MCF 10A (cell line): ENCODE results near the gene RPS14. TPM values are rescaled to one million over a fixed set of nuclear protein-coding genes. Genes with fewer than 3 reads are reported as not detected.

Source experiments
- BruUV-seq: library from RNA; stranded (reverse); fragments of 400-500 nt; replicated peaks from 2 replicates; lab custom pipeline; 2021; lab: Mats Ljungman, UMichigan
- CTCF ChIA-PET: fragments of 300-600 bp; sonication (Branson Sonifier 250); formaldehyde crosslinking; extraction: SDS; loops from one replicate; lab custom pipeline; 2021; ENCODE audit warnings: antibody characterized with exemption, inconsistent platforms; lab: Yijun Ruan, JAX
- POLR2A ChIA-PET: fragments of 300-600, 350-650 bp; sonication (Branson Sonifier 250); formaldehyde crosslinking; extraction: SDS; loops from one replicate; lab custom pipeline; 2020; ENCODE audit warnings: antibody characterized with exemption, inconsistent platforms; lab: Yijun Ruan, JAX
- DNase-seq: peaks from one replicate; pipeline ENCODE4 v3.0.0-alpha.2; 2018; ENCODE audit not compliant: unreplicated experiment
- H3K27ac Mint-ChIP-seq: one replicate; pipeline ENCODE4 v1.8.0; 2022; ENCODE audit warnings: mild to moderate bottlenecking, low read depth, mixed read lengths; ENCODE audit not compliant: unreplicated experiment
- H3K27me3 Mint-ChIP-seq: one replicate; pipeline ENCODE4 v1.8.0; 2022; ENCODE audit warnings: mixed read lengths; ENCODE audit not compliant: insufficient read depth, unreplicated experiment
- H3K36me3 Mint-ChIP-seq: one replicate; pipeline ENCODE4 v1.8.0; 2022; ENCODE audit warnings: mild to moderate bottlenecking, moderate library complexity, mixed read lengths; ENCODE audit not compliant: insufficient read depth, unreplicated experiment
- H3K4me1 Mint-ChIP-seq: one replicate; pipeline ENCODE4 v1.8.0; 2022; ENCODE audit warnings: mixed read lengths; ENCODE audit not compliant: insufficient read depth, unreplicated experiment
- H3K4me3 Mint-ChIP-seq: one replicate; pipeline ENCODE4 v1.8.0; 2022; ENCODE audit warnings: mild to moderate bottlenecking, moderate library complexity, mixed read lengths; ENCODE audit not compliant: unreplicated experiment
- H3K9me3 Mint-ChIP-seq: one replicate; pipeline ENCODE4 v1.8.0; 2022; ENCODE audit warnings: mixed read lengths; ENCODE audit not compliant: unreplicated experiment
- intact Hi-C: fragments of 100-400 bp; cut with micrococcal nuclease; formaldehyde crosslinking; loops from 2 replicates; pipeline ENCODE4 v1.14.1; 2022
- total RNA-seq: library from RNA; stranded (reverse); gene quantifications from 2 replicates; pipeline ENCODE4 v1.2.3, GENCODE V29; 2022
- TF ChIP-seq, protein P1 (sequence below): fragments of 200-600 bp; IDR thresholded peaks from one replicate; pipeline ENCODE4 v1.8.0; 2022; ENCODE audit warnings: antibody characterized with exemption, mild to moderate bottlenecking; ENCODE audit not compliant: unreplicated experiment

The RPS14 gene
- total RNA-seq, 1 experiment from 2014 or later, result 5,481 TPM

DNA sequence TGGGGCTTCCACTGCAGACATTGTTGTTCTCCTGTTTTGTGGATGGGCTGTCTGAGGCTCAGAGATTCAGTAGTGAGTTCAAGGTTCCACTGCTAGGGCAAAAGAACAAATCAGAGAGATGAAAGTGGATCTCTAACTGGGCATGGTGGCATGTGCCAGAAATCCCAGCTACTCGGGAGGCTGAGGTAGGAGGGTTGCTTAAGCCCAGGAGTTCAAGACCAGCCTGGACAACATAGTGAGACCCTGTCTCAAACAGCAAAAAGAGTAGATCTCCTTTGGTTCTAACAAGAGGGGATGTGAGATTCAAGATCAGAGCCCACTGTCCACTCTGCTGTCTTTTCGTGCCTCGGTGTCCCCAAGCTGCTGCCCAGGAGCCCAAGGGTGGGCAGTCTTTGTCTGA is 46.6 kb upstream of the RPS14 start:
- Mint-ChIP-seq H3K27me3 (no peaks in the 10 kb centered on the region), H3K36me3 (peaks cover 31% of the 10 kb centered on the region), H3K4me1 (peaks cover 83% of the 10 kb centered on the region), H3K27ac (peak overlapping the region; percentile 94), H3K9me3 (no peaks in the 10 kb centered on the region), H3K4me3 (peak overlapping the region; percentile 10)
- POLR2A ChIA-PET, result interaction anchor here (0.5 to 5.5 kb wide), 9 partner anchors 10 to 1326 kb away, joined by 3 to 45 read pairs (median 14); partner anchors contain the start of gene RPS14
- CTCF ChIA-PET, result interaction anchor here (0.7 to 5.2 kb wide), 7 partner anchors 9 to 282 kb away, joined by 3 to 39 read pairs (median 3); partner anchors contain the start of gene SMIM3
- DNase-seq, result no peak
- TF ChIP-seq, protein P1, sequence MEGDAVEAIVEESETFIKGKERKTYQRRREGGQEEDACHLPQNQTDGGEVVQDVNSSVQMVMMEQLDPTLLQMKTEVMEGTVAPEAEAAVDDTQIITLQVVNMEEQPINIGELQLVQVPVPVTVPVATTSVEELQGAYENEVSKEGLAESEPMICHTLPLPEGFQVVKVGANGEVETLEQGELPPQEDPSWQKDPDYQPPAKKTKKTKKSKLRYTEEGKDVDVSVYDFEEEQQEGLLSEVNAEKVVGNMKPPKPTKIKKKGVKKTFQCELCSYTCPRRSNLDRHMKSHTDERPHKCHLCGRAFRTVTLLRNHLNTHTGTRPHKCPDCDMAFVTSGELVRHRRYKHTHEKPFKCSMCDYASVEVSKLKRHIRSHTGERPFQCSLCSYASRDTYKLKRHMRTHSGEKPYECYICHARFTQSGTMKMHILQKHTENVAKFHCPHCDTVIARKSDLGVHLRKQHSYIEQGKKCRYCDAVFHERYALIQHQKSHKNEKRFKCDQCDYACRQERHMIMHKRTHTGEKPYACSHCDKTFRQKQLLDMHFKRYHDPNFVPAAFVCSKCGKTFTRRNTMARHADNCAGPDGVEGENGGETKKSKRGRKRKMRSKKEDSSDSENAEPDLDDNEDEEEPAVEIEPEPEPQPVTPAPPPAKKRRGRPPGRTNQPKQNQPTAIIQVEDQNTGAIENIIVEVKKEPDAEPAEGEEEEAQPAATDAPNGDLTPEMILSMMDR, result no peak
- intact Hi-C loops, result no loop called here
- BruUV-seq, result no TSS peak

DNA sequence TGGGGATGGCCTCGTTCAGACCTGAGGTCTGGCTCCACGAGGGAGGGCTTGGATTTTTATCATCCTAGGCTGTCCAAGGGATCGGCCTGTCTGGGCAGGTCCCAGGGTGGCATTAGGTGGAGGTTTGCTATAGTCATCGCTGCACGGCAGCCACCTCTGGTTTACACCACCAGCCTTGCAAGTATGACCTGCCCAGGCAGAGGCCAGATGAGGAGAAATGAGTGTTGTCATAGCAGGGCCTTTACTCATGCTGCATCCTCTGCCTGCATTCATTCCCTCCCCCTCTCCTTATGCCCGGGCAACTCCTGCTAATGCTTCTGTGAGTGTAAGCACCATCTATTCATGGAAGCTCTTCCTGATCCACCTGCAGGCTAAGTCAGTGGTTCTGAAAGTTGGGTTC is 43.1 kb upstream of the RPS14 start:
- intact Hi-C loops, result loop anchor here (1.0 kb wide), 1 partner anchor 25 kb away; no protein-coding TSS in a partner anchor
- Mint-ChIP-seq H3K36me3 (peaks cover 30% of the 10 kb centered on the region), H3K27ac (peak overlapping the region; percentile 44), H3K4me1 (peaks cover 80% of the 10 kb centered on the region), H3K4me3 (peak overlapping the region; percentile 5), H3K27me3 (no peaks in the 10 kb centered on the region), H3K9me3 (no peaks in the 10 kb centered on the region)
- BruUV-seq, result no TSS peak
- ChIA-PET POLR2A (interaction anchor here (0.5 to 3.5 kb wide), 16 partner anchors 9 to 295 kb away, joined by 3 to 26 read pairs (median 4); partner anchors contain the start of genes RBM22 and RPS14), CTCF (interaction anchor here (0.6 to 9.6 kb wide), 14 partner anchors 10 to 161 kb away, joined by 3 to 134 read pairs (median 5); partner anchors contain the start of gene RPS14)
- TF ChIP-seq, protein P1, result no peak
- DNase-seq, result peak; percentile 97

DNA sequence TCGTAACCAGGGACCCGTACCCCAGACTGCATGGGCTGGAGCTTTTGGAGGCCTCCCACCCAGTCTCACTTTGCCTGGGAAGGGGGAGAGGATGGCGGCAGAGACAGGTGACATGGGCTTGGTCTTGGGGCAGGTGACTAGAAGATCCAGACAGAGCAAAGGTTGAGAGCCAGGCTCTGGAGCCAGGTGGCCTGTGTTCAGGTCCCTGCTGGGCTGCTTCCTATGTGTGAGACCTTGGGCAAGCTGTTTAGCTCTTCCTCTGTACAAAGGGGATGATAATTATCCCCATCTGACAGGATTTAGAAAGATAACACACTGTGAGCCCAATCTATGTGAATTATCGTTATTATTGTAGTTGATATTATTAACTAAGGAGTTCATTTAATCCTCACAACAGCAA is 42.3 kb upstream of the RPS14 start:
- H3K27me3 Mint-ChIP-seq, result no peaks in the 10 kb centered on the region
- ChIA-PET CTCF (interaction anchor here (0.7 to 9.6 kb wide), 14 partner anchors 10 to 166 kb away, joined by 3 to 134 read pairs (median 6); partner anchors contain the start of gene RPS14), POLR2A (interaction anchor here (0.5 to 3.5 kb wide), 11 partner anchors 9 to 296 kb away, joined by 3 to 26 read pairs (median 9); partner anchors contain the start of gene RPS14)
- no TSS peak for BruUV-seq
- H3K9me3 Mint-ChIP-seq, result no peaks in the 10 kb centered on the region
- H3K4me1 Mint-ChIP-seq, result peaks cover 81% of the 10 kb centered on the region
- H3K4me3 Mint-ChIP-seq, result peak overlapping the region; percentile 5
- peak overlapping the region; percentile 44 for H3K27ac Mint-ChIP-seq
- intact Hi-C loops, result loop anchor here (1.0 kb wide), 1 partner anchor 25 kb away; no protein-coding TSS in a partner anchor
- H3K36me3 Mint-ChIP-seq, result peaks cover 23% of the 10 kb centered on the region
- TF ChIP-seq, protein P1, result no peak
- no peak for DNase-seq

DNA sequence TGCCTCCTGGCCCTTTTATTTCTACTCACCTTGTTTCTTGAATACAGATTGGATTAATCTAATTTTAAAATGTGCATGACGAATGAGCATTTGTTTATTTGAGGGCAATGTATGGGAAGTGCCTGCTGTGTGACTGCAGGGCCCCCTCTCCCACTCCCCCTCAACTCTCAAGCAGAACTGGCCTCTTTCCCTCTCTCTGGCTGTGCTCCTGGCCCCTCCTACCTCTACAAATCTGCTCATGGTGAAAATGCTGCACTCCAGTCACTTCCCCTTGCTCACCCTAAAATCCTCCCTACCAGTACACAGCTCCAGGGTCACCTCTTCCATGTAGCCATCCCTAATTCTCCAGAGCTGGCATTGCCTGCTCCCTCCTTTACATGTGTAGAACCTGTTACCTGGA is 41.2 kb upstream of the RPS14 start:
- CTCF ChIA-PET, result interaction anchor here (0.6 to 9.6 kb wide), 15 partner anchors 8 to 167 kb away, joined by 3 to 134 read pairs (median 5); partner anchors contain the start of gene RPS14

More for the DNA sequence above, 41.2 kb upstream of the RPS14 start:
- BruUV-seq, result no TSS peak
- TF ChIP-seq, protein P1, result no peak
- Mint-ChIP-seq H3K4me3 (no peak overlapping the region), H3K9me3 (no peaks in the 10 kb centered on the region), H3K4me1 (peaks cover 71% of the 10 kb centered on the region), H3K27ac (peak overlapping the region; percentile 1), H3K27me3 (no peaks in the 10 kb centered on the region), H3K36me3 (peaks cover 20% of the 10 kb centered on the region)
- POLR2A ChIA-PET, result interaction anchor here (0.6 to 3.5 kb wide), 5 partner anchors 8 to 356 kb away, joined by 3 to 26 read pairs (median 10); partner anchors contain the start of gene RPS14
- DNase-seq, result no peak
- intact Hi-C loops, result no loop called here
